Measurements from ENCODE around the gene KIAA1143.

Gene KIAA1143

DNA sequence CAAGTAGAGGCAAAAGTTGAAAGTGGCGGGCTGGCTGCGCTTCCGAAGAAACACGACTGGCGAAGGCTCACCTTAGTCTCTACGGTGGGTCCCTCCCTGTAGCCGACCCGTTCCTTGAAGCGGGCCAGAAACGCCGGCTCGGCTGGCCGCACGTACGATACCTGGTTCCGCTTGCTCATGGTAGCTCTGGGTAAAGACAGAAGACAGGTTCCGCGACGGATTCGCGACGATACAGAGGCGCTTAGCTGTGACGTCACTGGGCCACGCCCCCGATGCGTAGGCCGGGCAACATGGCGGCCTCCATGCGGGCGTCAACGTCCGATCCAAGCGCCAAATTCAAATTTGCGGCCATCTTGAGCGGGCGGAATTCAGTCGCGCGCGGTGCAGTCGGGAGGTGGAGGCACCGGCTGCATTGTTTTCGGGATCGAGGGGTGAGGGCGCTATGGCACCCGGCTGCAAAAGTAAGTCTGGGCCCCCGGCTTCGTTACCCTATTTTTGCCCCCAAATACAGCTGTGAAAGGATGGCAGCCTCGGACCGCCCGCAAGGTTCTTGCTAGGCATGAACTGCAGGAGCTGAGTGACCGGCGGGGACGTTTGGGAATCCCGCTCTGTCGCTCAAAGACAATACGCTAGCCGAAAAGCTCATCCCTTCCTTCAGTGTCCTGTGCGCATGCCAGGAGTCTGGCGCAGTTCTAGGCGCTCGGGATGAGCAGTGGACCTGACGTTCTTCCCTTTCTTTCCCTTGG is at the start of gene KIAA1143, which contains the start of gene KIF15:
KIAA1143 (minus strand) TSS at position 196 of the 746 bp plus-strand sequence; CDS start at position 179, 17 bp downstream.
KIF15 (plus strand) TSS at position 371 of the 746 bp plus-strand sequence; CDS start at position 443, 72 bp downstream.
- DNase-seq: peak; percentile 100

- DNase-seq: no peak
These were observed 44.5 kb upstream of the KIAA1143 start for GRCh38 chr3:44805960-44806359.

DNA sequence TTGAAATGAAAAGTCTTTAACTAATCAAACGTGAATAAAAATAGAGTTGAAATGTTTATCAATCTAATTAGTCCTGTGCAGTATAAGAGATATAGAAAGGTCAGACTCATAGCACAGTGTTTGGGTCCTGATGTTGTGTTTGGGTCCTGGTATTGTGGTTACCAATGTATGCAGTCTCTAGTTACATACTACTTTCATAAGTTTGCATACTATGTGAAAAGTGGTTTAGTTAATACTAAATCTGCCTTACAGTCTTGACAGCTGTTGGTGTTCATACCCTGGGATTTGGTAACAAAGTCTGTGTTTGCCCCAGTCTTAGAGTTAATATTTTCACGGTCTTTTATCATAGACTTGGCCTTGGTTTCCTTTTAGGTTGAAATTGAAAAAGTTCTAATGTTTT is 41.9 kb upstream of the KIAA1143 start:
- DNase-seq: no peak

- DNase-seq: no peak
These were observed 40.6 kb upstream of the KIAA1143 start for GRCh38 chr3:44802011-44802410.

- DNase-seq: no peak
These were observed 33.8 kb upstream of the KIAA1143 start for GRCh38 chr3:44795197-44795596.

- no peak for DNase-seq
These were observed 21.5 kb upstream of the KIAA1143 start for GRCh38 chr3:44782891-44783290.

DNA sequence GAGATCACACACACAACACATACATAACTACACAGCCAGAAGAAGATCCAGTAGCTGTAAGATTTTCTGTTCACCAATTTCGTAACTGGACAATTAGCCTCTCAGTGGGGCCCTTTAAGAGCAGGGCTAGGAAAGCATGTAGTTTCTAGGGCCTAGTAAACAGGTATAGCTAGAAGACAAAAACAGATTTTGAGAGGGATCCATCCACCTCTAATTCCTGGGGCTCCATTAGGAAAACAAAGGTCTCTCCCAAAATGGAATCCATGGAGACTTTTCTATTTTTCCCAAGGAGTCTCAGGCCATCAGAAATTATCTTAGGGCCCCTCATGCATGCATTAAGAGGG is 10.7 kb upstream of the KIAA1143 start:
- no peak for DNase-seq

- no peak for DNase-seq
These were observed 10.1 kb upstream of the KIAA1143 start for GRCh38 chr3:44771424-44772098.

DNA sequence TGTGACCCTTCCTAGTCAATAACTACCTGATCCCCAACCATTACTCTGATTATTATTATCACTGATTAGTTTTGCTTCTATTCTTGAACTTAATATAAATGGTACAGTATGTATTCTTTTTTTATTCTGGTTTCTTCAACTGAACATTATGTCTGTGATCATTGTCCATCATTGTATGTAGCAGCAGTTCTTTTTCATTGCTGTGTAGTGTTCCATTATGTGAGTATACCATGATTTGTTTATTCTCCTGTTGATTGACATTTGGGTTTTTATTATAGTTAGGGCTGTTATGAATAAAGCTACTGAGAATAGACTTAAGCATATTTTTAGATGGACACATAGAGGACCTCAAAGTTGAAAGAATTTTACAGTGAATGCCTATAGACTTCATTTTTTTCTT is 2.8 kb upstream of the KIAA1143 start:
- no peak for DNase-seq

DNA sequence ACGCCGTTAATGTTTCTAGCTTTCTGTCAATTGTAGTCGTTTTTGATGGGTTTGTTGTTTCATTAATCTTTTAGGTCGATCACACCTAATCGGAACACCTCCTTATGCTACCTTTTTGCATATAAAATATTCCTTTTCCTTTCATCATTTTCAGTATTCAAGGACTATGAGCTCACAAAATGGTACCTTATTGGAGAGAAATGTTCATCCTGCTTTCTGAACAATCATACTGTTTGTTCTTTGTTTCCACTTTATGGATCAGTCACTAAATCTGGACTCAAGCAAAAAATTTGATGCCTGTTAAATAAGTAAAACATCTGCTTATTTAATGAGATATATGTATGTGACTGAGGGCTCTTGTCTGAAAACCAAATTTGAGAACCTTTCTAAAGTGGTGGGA is 1.3 kb upstream of the KIAA1143 start:
- no peak for DNase-seq

DNA sequence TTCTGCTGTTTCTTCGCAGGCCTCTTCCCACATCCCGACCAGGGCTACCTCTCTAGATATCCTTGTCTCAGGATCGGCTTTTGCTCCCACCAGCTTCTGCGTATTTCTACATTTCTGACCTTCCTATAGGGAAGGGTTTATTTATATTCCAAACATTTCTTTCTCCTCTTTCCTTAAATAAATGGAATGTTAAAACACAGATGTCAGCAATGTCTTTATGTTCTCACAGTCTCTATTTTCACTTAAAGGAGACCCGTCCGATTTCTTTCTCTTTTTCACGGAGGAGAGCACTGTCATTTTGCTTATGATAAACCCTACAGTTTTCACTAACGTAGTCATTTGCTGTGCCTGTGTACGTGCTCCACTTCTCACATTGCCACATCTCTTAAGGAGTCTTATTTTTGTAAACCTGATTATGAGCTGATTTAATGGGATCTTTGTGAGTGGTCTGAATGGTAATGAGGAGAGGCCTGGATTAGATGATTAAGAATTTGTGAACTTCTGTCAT is 805 bp upstream of the KIAA1143 start:
- DNase-seq: no peak

DNA sequence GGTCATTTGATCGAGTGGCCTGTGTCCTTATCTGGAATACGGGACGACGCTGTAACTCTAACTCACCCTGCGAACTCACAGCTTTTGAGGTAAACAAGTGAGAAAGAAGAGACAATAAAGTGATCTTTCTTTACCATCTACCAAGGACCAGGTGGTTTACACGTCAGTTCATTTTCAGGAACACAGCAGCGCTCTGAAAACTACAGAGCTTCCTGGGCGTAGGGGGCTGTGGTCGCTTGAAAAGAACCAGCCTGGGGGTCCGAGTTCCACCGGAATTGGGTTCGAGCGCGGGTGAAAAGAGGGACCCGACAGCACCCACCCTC is 357 bp downstream of the KIAA1143 start:
- DNase-seq: no peak

GRCh38 chr3:44734646-44735168 is 26.7 kb downstream of the KIAA1143 start:
- DNase-seq: no peak

GRCh38 chr3:44729384-44729910 is 32.0 kb downstream of the KIAA1143 start, which contains the start of gene ZNF501:
ZNF501 (plus strand) TSS chr3:44729635; CDS start chr3:44734422, 4,787 bp downstream.
- DNase-seq: peak; percentile 92

DNA sequence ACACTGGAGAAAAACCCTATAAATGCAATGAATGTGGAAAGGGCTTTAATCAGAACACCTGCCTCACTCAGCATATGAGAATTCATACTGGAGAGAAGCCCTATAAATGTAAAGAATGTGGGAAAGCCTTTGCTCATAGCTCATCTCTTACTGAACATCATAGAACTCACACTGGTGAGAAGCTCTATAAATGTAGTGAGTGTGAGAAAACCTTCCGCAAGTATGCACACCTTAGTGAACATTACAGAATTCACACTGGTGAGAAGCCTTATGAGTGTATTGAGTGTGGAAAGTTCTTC is 39.4 kb downstream of the KIAA1143 start:
- no peak for DNase-seq

GRCh38 chr3:44721231-44722102 is 40.0 kb downstream of the KIAA1143 start:
- no peak for DNase-seq

DNA sequence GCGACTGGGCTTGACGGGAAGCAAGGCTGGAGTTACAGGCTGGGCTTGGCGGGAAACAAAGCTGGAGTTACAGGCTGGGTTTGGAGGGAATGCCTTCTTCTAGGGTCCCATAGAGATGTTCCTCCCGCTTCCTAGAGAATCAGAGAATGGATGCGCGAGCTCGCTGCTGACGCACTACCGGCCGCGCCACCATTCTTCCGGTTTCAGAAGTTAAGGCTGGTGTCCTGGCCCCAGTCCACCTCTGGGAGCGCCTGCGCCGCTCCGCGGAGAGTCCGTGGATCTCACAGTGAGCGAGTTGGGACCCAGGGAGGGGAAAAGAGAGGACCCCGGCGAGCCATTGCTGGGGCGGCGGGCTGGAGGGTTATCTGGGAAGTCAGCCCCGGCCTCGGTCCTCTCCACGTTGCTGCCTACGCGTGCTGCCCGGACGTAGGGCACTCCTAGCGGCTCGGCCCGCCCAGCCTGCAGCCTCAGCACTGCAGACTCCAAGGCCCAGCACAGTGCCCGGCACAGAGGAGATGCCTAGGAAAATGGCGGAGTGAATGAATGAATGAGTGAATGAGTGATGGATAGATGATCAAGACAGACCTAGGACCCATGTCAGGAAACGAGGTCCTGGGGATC is 48.9 kb downstream of the KIAA1143 start, which contains the start of gene ZNF502:
ZNF502 (plus strand) TSS at position 206 of the 621 bp plus-strand sequence. CDS start 7,602 bp downstream, outside the sequence.
- DNase-seq: peak; percentile 77

Measured in stimulated activated CD8-positive, alpha-beta memory T cell treated with anti-CD3 and anti-CD28 coated beads, Interleukin-4, amount 100 ng/mL, for 48 hours (primary cell).